ENCODE results near the gene CFAP73. TPM values are rescaled to one million over a fixed set of nuclear protein-coding genes. Genes with fewer than 3 reads are reported as not detected.

CFAP73 gene
- total RNA-seq, 1 experiment from 2014 or later = 0.10 TPM

- intact Hi-C loops (cut with micrococcal nuclease; ENCODE audit: unreplicated experiment) = no loop called here
- CTCF ChIA-PET = no interaction called here
Observed at GRCh38 chr12:113167868-113168267, 18.3 kb downstream of the CFAP73 start.

GRCh38 chr12:113169697-113170096 lies 20.2 kb downstream of the CFAP73 start:
- ChIA-PET CTCF (no interaction called here), POLR2A (no interaction called here)
- H3K27me3 ChIP-seq (ENCODE audit: control insufficient read depth, insufficient read depth, low read length) = no peaks in the 10 kb centered on the region
- H3K27ac ChIP-seq (ENCODE audit: low read length) = no peak overlapping the region
- intact Hi-C loops (cut with micrococcal nuclease; ENCODE audit: unreplicated experiment) = no loop called here
- H3K4me3 ChIP-seq (ENCODE audit: low read depth in 2 of 2, low read length in 2 of 2) = no peak overlapping the region
- H3K4me1 ChIP-seq (ENCODE audit: control insufficient read depth, insufficient read depth, low read length) = no peaks in the 10 kb centered on the region
- H3K9me3 ChIP-seq (ENCODE audit: control insufficient read depth, insufficient read depth, low read depth, low read length) = no peaks in the 10 kb centered on the region
- no peak for TF ChIP-seq CTCF (IDR thresholded peaks at IDR 0.05)
- no peak for TF ChIP-seq TCF7L2 (IDR thresholded peaks at IDR 0.05; ENCODE audit: low read depth, low read length)
- no peak for TF ChIP-seq SIN3A (IDR thresholded peaks at IDR 0.05; ENCODE audit: borderline replicate concordance, insufficient read depth, low read depth, low read length)
- no TSS peak for BruUV-seq (replicated peaks)
- no peak for DNase-seq (ENCODE audit: low read depth, low spot score)
- no peak for ATAC-seq
- peaks cover 20% of the 10 kb centered on the region for H3K36me3 ChIP-seq (ENCODE audit: control insufficient read depth, insufficient read depth, low read length)
- in situ Hi-C loops (cut with HindIII; ENCODE audit: low pct_unique_long_range_greater_than_20kb, low sequenced_read_pairs) = loop anchor here (25.0 kb wide), 1 partner anchor 107 kb away; the partner anchor contains the start of gene DTX1

More at GRCh38 chr12:113167868-113168267, 18.3 kb downstream of the CFAP73 start:
- peaks cover 7% of the 10 kb centered on the region for H3K36me3 ChIP-seq (ENCODE audit: control insufficient read depth, insufficient read depth, low read length)
- no peaks in the 10 kb centered on the region for H3K9me3 ChIP-seq (ENCODE audit: control insufficient read depth, insufficient read depth, low read depth, low read length)
- ATAC-seq (no peak), DNase-seq (ENCODE audit: low read depth, low spot score) (no peak)
- no peak overlapping the region for H3K4me3 ChIP-seq (ENCODE audit: low read depth in 2 of 2, low read length in 2 of 2)
- TF ChIP-seq TCF7L2 (IDR thresholded peaks at IDR 0.05; ENCODE audit: low read depth, low read length) (no peak), CTCF (IDR thresholded peaks at IDR 0.05) (no peak), POLR2AphosphoS5 (IDR thresholded peaks at IDR 0.05; ENCODE audit: low read depth, low read length) (no peak), SIN3A (IDR thresholded peaks at IDR 0.05; ENCODE audit: borderline replicate concordance, insufficient read depth, low read depth, low read length) (no peak), REST (IDR thresholded peaks at IDR 0.05; ENCODE audit: insufficient read depth in 1 of 2, low read depth in 2 of 2, low read length in 1 of 2) (no peak)
- H3K27ac ChIP-seq (ENCODE audit: low read length) = no peak overlapping the region
- in situ Hi-C loops (cut with HindIII; ENCODE audit: low pct_unique_long_range_greater_than_20kb, low sequenced_read_pairs) = loop anchor here (25.0 kb wide), 1 partner anchor 106 kb away; the partner anchor contains the start of gene DTX1
- POLR2A ChIA-PET = no interaction called here
- H3K27me3 ChIP-seq (ENCODE audit: control insufficient read depth, insufficient read depth, low read length) = no peaks in the 10 kb centered on the region
- H3K4me1 ChIP-seq (ENCODE audit: control insufficient read depth, insufficient read depth, low read length) = no peaks in the 10 kb centered on the region
- no TSS peak for BruUV-seq (replicated peaks)
